OCI-LY1 (cell line): Measurements from ENCODE around the gene PDE9A.

Source experiments
- H2AFZ ChIP-seq: fragments of 200-600 bp; sonication (generic), shearing (Covaris generic); 2 replicates; pipeline ENCODE4 v1.6.0; 2014; ENCODE audit warnings: antibody characterized with exemption, mild to moderate bottlenecking, low read length
- H3F3A ChIP-seq: fragments of 200-600 bp; sonication (generic), shearing (Covaris generic); 2 replicates; pipeline ENCODE4 v1.6.0; 2014; ENCODE audit warnings: mild to moderate bottlenecking, antibody characterized with exemption, low read length, moderate library complexity; ENCODE audit not compliant: insufficient read depth
- H3K27ac ChIP-seq: fragments of 200-600 bp; sonication (generic); 2 replicates; pipeline ENCODE4 v1.5.1; 2014; ENCODE audit warnings: low read length, mixed run types, mild to moderate bottlenecking, low read depth; ENCODE audit not compliant: poor library complexity, severe bottlenecking
- H3K27me3 ChIP-seq: fragments of 200-600 bp; sonication (generic); 2 replicates; pipeline ENCODE4 v1.6.0; 2014; ENCODE audit warnings: antibody characterized with exemption, mild to moderate bottlenecking, low read length, moderate library complexity; ENCODE audit not compliant: insufficient read depth
- H3K36me3 ChIP-seq: fragments of 200-600 bp; sonication (generic); 2 replicates; pipeline ENCODE4 v1.6.1; 2014; ENCODE audit warnings: mild to moderate bottlenecking, antibody characterized with exemption, low read length, moderate library complexity, mixed read lengths; ENCODE audit not compliant: insufficient read depth
- H3K4me1 ChIP-seq: fragments of 200-600 bp; sonication (generic); 2 replicates; pipeline ENCODE4 v1.5.1; 2014; ENCODE audit warnings: mild to moderate bottlenecking, low read length, moderate library complexity; ENCODE audit not compliant: insufficient read depth, severe bottlenecking
- H3K4me2 ChIP-seq: fragments of 200-600 bp; sonication (generic), shearing (Covaris generic); 2 replicates; pipeline ENCODE4 v1.6.1; 2014; ENCODE audit warnings: low read length
- H3K4me3 ChIP-seq: fragments of 200-600 bp; sonication (generic); 2 replicates; pipeline ENCODE4 v1.5.1; 2014; ENCODE audit warnings: low read length, low read depth, mild to moderate bottlenecking, mixed read lengths; ENCODE audit not compliant: poor library complexity, severe bottlenecking
- H3K79me2 ChIP-seq: fragments of 200-600 bp; shearing (Covaris generic); 2 replicates; pipeline ENCODE4 v1.6.1; 2016; ENCODE audit warnings: mixed run types, low read length, mixed read lengths; ENCODE audit not compliant: insufficient read depth
- H3K9ac ChIP-seq: fragments of 200-600 bp; sonication (generic), shearing (Covaris generic); 2 replicates; pipeline ENCODE4 v1.6.1; 2014; ENCODE audit warnings: mild to moderate bottlenecking, low read length, mixed read lengths
- H3K9me2 ChIP-seq: fragments of 200-600 bp; sonication (generic), shearing (Covaris generic); 2 replicates; pipeline ENCODE4 v1.6.1; 2014; ENCODE audit warnings: low read depth, mild to moderate bottlenecking, low read length, mixed read lengths
- H3K9me3 ChIP-seq: fragments of 200-600 bp; shearing (Covaris generic); 2 replicates; pipeline ENCODE4 v1.6.1; 2014; ENCODE audit warnings: low read length, mixed read lengths
- H4K20me1 ChIP-seq: fragments of 200-600 bp; sonication (generic), shearing (Covaris generic); 2 replicates; pipeline ENCODE4 v1.6.0; 2016; ENCODE audit warnings: mild to moderate bottlenecking, low read length; ENCODE audit not compliant: insufficient read depth
- CTCF ChIP-seq: fragments of 200-600 bp; sonication (generic), shearing (Covaris generic); IDR thresholded peaks from 2 replicates; pipeline ENCODE4 v1.5.1; 2017; ENCODE audit warnings: mild to moderate bottlenecking, antibody characterized with exemption, low read length, moderate library complexity, mixed read lengths
- EZH2 ChIP-seq: fragments of 200-600 bp; sonication (generic), shearing (Covaris generic); IDR thresholded peaks from 2 replicates; pipeline ENCODE4 v1.8.0; 2017; ENCODE audit warnings: borderline replicate concordance, mixed run types, mild to moderate bottlenecking, antibody characterized with exemption, low read length, moderate library complexity, mixed read lengths

The PDE9A gene

GRCh38 chr21:42650033-42650370 lies 3.4 kb upstream of the PDE9A start:
- TF ChIP-seq EZH2 = no peak
- no peak for TF ChIP-seq CTCF
- no peak overlapping the region for H3K27ac ChIP-seq

GRCh38 chr21:42650441-42651421 lies 2.7 kb upstream of the PDE9A start:
- H3F3A ChIP-seq = no peaks in the 10 kb centered on the region
- H3K4me1 ChIP-seq = peaks cover 3% of the 10 kb centered on the region
- no peaks in the 10 kb centered on the region for H3K9me2 ChIP-seq
- TF ChIP-seq CTCF = no peak
- TF ChIP-seq EZH2 = no peak
- no peaks in the 10 kb centered on the region for H3K9me3 ChIP-seq
- no peak overlapping the region for H3K4me3 ChIP-seq
- H3K9ac ChIP-seq = no peak overlapping the region
- no peak overlapping the region for H3K27ac ChIP-seq
- no peaks in the 10 kb centered on the region for H4K20me1 ChIP-seq
- peaks cover 29% of the 10 kb centered on the region for H3K27me3 ChIP-seq
- H3K36me3 ChIP-seq = no peaks in the 10 kb centered on the region
- H3K79me2 ChIP-seq = no peaks in the 10 kb centered on the region
- H2AFZ ChIP-seq = no peak overlapping the region
- H3K4me2 ChIP-seq = no peak overlapping the region

More at GRCh38 chr21:42650033-42650370, 3.4 kb upstream of the PDE9A start:
- H3K4me1 ChIP-seq = no peaks in the 10 kb centered on the region
- peaks cover 29% of the 10 kb centered on the region for H3K27me3 ChIP-seq
- no peaks in the 10 kb centered on the region for H3K79me2 ChIP-seq
- no peaks in the 10 kb centered on the region for H3K9me3 ChIP-seq
- no peak overlapping the region for H2AFZ ChIP-seq
- no peaks in the 10 kb centered on the region for H3F3A ChIP-seq
- no peaks in the 10 kb centered on the region for H3K9me2 ChIP-seq
- no peaks in the 10 kb centered on the region for H3K36me3 ChIP-seq
- no peak overlapping the region for H3K4me3 ChIP-seq
- no peak overlapping the region for H3K4me2 ChIP-seq
- H3K9ac ChIP-seq = no peak overlapping the region
- H4K20me1 ChIP-seq = no peaks in the 10 kb centered on the region

- Histone ChIP-seq H3K9me2 (no peaks in the 10 kb centered on the region), H4K20me1 (no peaks in the 10 kb centered on the region), H3K4me2 (no peak overlapping the region), H3K9me3 (no peaks in the 10 kb centered on the region), H3K4me3 (no peak overlapping the region), H3K4me1 (peaks cover 9% of the 10 kb centered on the region), H3K36me3 (no peaks in the 10 kb centered on the region), H3K9ac (no peak overlapping the region), H3K27me3 (peaks cover 35% of the 10 kb centered on the region), H3K27ac (no peak overlapping the region), H3F3A (no peaks in the 10 kb centered on the region), H2AFZ (no peak overlapping the region), H3K79me2 (no peaks in the 10 kb centered on the region)
- TF ChIP-seq EZH2 (no peak), CTCF (no peak)
Observed at GRCh38 chr21:42651515-42652401, 1.7 kb upstream of the PDE9A start.
